ENCODE measurements around the gene RPL36.
A peak's percentile ranks its signal among the peaks of the same experiment; 100 is the strongest.
"Not testable (repeated sequence)": the region's sequence is repeated elsewhere in the genome, so short reads cannot be mapped to it uniquely, and the experiment has no call there.

The RPL36 gene

DNA sequence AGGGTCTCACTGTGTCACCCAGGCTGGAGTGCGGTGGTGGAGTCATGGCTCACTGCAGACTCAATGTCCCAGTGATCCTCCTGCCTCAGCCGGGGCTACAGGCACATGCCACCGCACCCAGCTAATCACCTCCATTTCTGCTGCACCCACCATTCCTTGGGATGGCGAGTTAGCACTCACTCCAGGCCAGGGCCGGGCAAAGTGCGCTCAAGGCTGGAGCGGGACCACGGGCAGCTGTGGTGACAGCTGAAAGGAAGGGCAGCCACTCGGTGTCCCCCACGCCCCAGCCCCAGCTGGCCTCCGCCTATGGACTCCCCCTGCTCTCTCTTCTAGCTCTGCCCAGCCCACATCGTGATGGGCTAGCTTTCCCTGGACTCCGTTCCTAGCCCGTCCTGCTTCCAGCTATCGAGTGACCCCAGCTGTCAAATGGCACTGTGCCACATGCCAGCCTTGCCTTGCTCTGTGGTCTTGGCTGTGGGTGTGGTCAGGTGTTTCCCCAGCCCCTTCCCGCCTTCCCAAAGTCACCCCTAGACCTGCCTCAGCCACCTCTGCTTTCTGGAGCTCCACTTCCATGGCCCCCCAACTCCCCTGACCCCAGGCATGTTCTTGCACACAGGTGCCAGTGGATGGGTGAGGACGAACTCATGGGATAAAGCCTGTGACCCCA, 13.9 kb upstream of the RPL36 start:
- DNase-seq, result no peak

DNA sequence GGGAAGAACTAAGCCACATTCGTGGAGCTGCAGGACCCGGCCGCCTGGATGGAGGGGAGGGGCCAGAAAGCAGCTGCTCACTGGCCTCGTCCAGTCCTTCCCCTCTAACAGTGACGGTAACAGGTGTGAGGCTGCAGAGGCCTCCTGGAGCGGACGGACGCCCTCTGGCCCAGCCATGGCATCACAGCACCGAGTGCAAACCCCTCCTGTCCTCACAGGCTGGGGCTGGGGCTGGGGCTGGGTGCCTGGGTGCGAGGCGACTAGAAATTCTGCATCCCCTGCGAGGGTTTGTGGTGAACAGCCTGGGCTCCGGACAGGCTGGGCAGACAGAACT, 13.4 kb upstream of the RPL36 start:
- DNase-seq, result no peak

- DNase-seq, result no peak
Measured at GRCh38 chr19:5677136-5677535, 13.0 kb upstream of the RPL36 start.

- DNase-seq, result no peak
Measured at GRCh38 chr19:5677580-5677979, 12.5 kb upstream of the RPL36 start.

GRCh38 chr19:5678071-5678718, 11.9 kb upstream of the RPL36 start:
- no peak for DNase-seq

GRCh38 chr19:5679289-5680083, 10.6 kb upstream of the RPL36 start:
- no peak for DNase-seq

GRCh38 chr19:5680084-5680436, 10.0 kb upstream of the RPL36 start:
- no peak for DNase-seq

- peak; percentile 99 for DNase-seq
Measured at GRCh38 chr19:5680437-5681368, 9.4 kb upstream of the RPL36 start, which contains the start of the genes HSD11B1L and MICOS13. Gene HSD11B1L (plus strand): TSS chr19:5681027. CDS start chr19:5684833, 3,806 bp downstream. Gene MICOS13 (minus strand): TSS chr19:5680516. CDS start chr19:5680486, 30 bp downstream.

DNA sequence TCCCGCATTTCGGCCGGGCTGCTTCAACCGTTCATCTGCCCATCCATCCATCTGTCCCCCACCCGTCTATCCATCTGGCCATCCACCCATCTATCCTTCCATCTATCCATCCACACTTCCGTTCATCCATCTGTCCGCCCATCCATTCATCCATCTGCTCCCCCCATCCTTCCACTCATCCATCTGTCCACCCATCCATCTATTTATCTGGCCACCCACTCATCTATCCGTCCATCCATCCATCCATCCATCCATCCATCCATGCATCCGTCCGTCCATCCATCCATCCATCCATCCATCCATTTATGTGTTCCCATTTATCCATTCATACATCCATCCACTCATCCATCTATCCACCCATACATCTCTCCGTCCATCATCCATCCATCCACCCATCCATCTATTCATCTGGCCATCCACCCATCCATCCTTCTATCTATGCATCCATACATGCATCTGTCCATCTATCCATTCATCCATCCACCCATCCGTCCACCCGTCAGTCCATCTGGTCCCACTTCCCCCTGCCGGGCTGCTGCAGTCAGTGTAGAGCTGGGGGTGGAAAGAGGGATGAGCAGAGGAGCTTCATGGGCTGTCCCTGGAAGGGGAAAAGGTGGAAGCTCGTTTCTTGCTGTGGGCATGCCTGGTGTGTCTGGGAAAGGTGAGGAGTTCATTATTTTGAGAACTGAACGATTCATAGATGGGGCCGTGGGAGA, 8.5 kb upstream of the RPL36 start:
- no peak for DNase-seq

DNA sequence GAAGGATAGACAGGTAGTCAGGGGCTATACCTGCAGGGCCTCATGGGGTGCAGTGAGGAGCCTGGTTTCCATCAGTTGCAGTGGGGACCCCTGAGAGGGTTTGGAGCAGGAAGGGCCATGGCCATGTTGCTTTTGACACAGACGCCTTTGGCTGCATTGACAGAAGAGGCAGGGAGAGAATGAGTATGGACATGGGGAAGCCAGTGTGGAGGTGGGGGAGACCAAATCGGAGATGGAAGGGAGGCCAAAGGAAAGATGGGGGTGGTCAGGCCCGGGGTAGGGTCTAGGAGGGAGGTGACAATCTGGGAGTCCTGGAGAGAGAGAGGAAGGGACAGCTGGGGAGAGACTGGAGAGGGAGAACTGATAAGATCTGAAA, 8.0 kb upstream of the RPL36 start:
- no peak for DNase-seq

DNA sequence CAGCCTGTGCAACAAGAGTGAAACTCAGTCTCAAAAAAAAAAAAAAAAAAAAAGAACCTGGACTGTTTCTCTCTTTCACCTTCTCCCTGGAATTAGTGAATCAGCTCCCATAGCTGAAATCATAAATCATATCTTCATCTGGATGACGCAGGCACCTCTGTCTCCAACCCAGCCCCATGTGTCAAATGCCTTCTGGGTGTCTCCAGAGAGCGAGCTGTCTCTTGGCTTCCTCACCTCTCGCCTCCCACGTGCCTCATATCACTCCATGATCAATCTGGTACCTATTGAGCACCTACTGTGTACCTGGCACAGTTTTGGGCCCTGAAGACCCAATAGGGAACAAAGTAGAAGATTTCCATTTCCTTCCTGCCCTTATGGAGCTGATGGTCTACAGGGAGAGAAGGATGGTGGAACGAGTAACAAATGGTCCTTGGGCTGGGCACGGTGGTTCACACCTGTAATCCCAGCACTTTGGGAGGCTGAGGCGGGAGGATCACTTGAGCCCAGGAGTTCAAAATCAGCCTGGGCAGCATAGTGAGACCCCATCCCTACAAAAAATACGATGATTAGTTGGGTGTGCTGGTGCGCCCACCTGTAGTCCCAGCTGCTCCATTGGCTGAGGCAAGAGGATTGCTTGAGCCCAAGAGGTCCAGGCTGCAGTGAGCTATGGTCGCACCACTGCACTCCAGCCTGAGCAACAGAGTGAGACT, 6.8 kb upstream of the RPL36 start:
- no peak for DNase-seq

- DNase-seq, result no peak
Measured at GRCh38 chr19:5684694-5685430, 5.2 kb upstream of the RPL36 start.

GRCh38 chr19:5686326-5686646, 3.8 kb upstream of the RPL36 start:
- DNase-seq, result no peak

DNA sequence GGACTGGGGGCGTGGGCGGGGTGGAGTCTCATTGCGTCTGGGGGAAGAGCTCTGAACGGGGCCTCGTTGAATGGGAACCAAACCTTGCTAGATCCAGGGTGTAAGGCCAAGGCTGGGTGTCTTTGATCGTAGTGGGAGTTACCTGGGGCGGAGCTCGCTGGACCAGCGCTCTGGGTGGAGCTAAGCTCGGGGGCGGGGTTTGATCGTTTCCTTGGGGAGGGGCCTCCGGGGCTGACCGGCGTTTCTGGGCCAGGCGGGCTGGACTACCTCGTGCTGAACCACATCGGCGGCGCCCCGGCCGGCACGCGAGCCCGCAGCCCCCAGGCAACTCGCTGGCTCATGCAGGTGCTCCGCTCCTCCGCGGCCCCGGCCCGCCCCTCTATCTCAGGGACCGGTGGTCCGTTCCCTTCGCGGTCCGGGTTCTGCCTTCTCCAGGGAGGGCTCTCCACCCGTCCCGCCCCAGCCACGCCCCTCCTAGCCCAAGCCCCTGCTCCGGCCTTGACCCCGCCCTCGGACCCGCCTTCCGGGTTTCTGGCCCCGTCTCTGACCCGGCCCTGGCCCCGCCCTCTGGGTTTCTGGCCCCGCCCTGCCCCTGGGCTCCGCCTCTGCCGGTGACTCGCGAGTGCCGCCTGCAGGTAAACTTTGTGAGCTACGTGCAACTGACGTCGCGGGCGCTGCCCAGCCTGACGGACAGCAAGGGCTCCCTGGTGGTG, 3.3 kb upstream of the RPL36 start:
- DNase-seq, result peak; percentile 90

DNA sequence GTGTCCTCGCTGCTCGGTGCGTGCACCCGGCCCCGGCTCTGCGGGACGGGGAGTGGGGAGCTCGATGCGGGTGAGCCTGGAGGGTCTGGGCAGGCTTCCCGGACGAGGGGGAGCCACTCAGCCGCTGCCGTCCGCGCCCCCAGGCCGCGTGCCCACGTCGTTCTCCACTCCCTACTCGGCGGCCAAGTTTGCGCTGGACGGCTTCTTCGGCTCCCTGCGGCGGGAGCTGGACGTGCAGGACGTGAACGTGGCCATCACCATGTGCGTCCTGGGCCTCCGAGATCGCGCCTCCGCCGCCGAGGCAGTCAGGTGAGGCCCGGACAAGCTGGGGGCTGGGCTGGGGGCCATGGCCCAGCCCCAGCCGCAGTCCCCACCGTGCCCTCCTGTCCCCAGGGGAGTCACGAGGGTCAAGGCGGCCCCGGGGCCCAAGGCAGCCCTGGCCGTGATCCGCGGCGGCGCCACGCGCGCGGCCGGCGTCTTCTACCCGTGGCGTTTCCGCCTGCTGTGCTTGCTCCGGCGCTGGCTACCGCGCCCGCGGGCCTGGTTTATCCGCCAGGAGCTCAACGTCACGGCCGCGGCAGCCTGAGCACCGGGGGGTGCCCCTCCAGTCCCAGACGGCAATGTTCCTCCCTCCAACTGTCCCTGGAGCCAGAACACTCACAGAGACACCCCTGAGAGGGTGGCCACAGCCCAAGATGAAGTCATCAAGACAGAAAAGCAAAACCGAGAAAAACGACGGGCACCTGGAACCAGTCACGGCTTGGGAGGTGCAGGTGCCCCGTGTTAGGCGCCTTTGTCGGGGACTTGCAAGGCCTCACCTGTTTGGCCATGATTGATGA, 2.5 kb upstream of the RPL36 start:
- DNase-seq, result no peak

DNA sequence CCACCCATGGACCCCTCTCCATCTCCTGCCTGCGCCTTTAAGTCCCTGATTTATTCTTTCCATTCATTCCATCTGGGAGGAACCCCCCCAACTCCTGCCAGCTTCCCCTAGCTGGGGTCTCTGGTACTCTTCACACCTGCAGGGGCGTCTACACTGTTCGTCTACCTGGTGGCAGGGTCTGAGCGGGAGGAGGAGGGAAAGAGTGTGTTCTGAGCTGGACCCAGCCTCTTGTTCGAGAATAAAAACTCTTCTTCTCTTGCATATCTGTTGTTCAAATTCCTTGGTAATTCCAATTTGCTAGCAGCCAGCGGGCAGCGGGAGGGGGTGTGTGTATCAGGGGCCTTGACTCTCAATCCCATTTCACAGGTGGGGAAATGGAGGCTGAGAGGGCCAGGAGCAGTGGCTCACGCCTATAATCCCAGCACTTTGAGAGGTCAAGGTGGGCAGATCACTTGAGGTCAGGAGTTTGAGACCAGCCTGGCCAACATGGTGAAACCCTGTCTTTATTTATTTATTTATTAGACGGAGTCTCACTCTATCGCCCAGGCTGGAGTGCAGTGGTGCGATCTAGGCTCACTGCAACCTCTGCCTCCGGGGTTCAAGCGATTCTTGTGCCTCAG, 1.7 kb upstream of the RPL36 start:
- DNase-seq, result not testable (repeated sequence)

- DNase-seq, result peak; percentile 20
Measured at GRCh38 chr19:5690955-5691821, 1.1 kb downstream of the RPL36 start.
